Measurements from ENCODE around the gene SORCS2. TPM values are rescaled to one million over a fixed set of nuclear protein-coding genes. Genes with fewer than 3 reads are reported as not detected.

Gene SORCS2
- total and polyA plus RNA-seq, 2 of the 8 experiments (the other 6 are each of a cell fraction or from before 2014, with no cell fraction given): 0.36 to 1.8 TPM

DNA sequence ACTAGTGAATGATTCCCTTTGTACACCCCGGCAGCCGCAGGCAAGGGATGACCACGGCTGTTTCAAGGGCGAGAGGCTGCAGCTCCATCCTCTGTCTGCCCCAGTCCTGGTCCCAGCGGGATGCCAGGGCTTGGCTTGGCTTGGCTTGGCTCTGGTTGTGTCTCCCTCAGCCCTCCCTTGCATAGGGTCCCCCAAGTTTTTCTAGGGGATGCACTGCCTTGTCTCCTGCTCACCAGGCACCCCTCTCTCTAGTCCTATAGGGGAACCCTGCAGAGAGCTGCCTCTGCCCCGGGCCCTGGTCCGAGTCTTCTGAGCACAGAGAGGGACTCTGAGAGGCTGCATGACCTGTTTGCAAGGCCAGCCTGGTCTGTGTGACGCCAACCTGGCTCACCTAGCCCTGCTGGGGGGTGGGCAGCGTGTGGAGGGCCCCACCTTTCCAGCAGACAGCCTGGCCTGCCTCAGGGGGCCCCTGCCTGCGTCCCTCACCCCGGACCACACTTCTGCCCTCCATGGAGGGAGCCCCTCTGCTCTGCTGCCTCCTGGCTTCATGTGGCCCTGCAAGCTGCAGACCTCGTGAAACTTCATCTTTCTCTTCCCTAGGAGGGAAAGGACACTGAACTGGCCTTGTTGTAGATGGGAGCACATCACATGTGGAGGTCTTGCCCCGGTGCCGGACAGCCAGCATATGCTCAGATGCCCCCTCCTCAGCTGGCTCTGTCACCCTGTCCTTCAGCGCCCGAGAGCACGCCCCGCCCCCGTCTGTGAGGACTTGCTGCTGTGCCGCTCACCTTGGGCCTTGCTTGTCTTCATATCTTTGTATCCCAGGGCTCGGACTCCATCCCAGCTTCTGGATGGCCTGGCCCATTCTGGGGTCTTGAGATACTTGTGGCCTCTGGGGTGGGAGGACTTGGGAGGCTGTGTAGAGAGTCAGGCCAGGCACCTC lies 16.4 kb downstream of the SORCS2 start:
- Histone ChIP-seq H2BK5ac (ENCODE audit: low read depth, low read length) (peak overlapping the region; percentile 16; the same call in 1 of the 2 replicates), H4K20me1 (replicated peaks in 1 of 2; ENCODE audit: control insufficient read depth in 1 of 2, insufficient read depth in 2 of 2, low read length in 2 of 2) (peaks cover 0 to 3% of the 10 kb centered on the region in 2 experiments), H4K5ac (ENCODE audit: insufficient read length, low read depth, low read length) (no peak overlapping the region), H2BK20ac (ENCODE audit: low read length) (no peak overlapping the region), H3K23me2 (ENCODE audit: low read depth, low read length) (no peaks in the 10 kb centered on the region), H3K9ac (replicated peaks in 1 of 4; ENCODE audit: extremely low read depth in 1 of 4, low read depth in 3 of 4, low read length in 3 of 4) (no peak overlapping the region), H4K91ac (replicated peaks; ENCODE audit: insufficient read length, low read length) (no peak overlapping the region), H3K27me3 (replicated peaks in 1 of 4; ENCODE audit: control insufficient read depth in 3 of 4, extremely low read depth in 1 of 4, insufficient read depth in 3 of 4, low read length in 3 of 4) (no peaks in the 10 kb centered on the region), H2BK12ac (ENCODE audit: low read depth, low read length) (no peak overlapping the region), H3K56ac (replicated peaks; ENCODE audit: insufficient read length, low read depth, low read length) (no peak overlapping the region), H2AK5ac (ENCODE audit: low read depth, low read length) (no peak overlapping the region), H3K4me2 (ENCODE audit: insufficient read depth in 1 of 2, low read depth in 2 of 2, low read length in 2 of 2) (no peak overlapping the region), H3K4me1 (replicated peaks in 1 of 4; ENCODE audit: control insufficient read depth in 3 of 4, insufficient read depth in 4 of 4, low read length in 3 of 4) (peaks cover 0 to 5% (median under 1%) of the 10 kb centered on the region in 4 experiments; a peak in 3 of 7 replicates), H3K36me3 (ENCODE audit: control insufficient read depth in 2 of 4, insufficient read depth in 4 of 4, low read length in 3 of 4) (no peaks in the 10 kb centered on the region), H3K79me1 (ENCODE audit: low read depth, low read length) (no peaks in the 10 kb centered on the region), H3K4me3 (ENCODE audit: extremely low read depth in 1 of 4, insufficient read depth in 2 of 4, low read depth in 3 of 4, low read length in 4 of 4) (no peak overlapping the region), H2AFZ (ENCODE audit: low read length) (no peak overlapping the region), H3K79me2 (ENCODE audit: control insufficient read depth in 1 of 2, insufficient read depth in 2 of 2, low read length in 2 of 2) (no peaks in the 10 kb centered on the region), H4K8ac (ENCODE audit: extremely low read depth, insufficient read depth, low read length) (no peak overlapping the region), H3K9me3 (ENCODE audit: insufficient read depth in 2 of 2, low read depth in 1 of 2, low read length in 1 of 2) (no peaks in the 10 kb centered on the region), H3K14ac (ENCODE audit: insufficient read length) (no peak overlapping the region), H3K4ac (replicated peaks; ENCODE audit: insufficient read length, low read depth, low read length) (no peak overlapping the region), H3K18ac (ENCODE audit: extremely low read depth, low read length) (no peak overlapping the region), H3K23ac (ENCODE audit: insufficient read length) (no peak overlapping the region), H2BK15ac (ENCODE audit: low read length) (no peak overlapping the region), H3K27ac (ENCODE audit: low read depth, low read length) (no peak overlapping the region), H2BK120ac (replicated peaks; ENCODE audit: low read depth, low read length) (no peak overlapping the region)
- TF ChIP-seq FOSL1 (IDR thresholded peaks at IDR 0.05; ENCODE audit: insufficient read depth, low read depth, low read length) (no peak), CBX5 (IDR thresholded peaks at IDR 0.05; ENCODE audit: low read depth, low read length) (no peak), RNF2 (IDR thresholded peaks at IDR 0.05; ENCODE audit: borderline replicate concordance, low read depth, low read length, missing control alignments, poor library complexity, severe bottlenecking) (no peak), TEAD4 (IDR thresholded peaks at IDR 0.05; ENCODE audit: low read depth, low read length) (no peak), TCF12 (IDR thresholded peaks at IDR 0.05; ENCODE audit: low read depth, low read length) (no peak), KDM5A (IDR thresholded peaks at IDR 0.05; ENCODE audit: low read length) (no peak), TAF7 (optimal IDR thresholded peaks at IDR 0.05; ENCODE audit: borderline replicate concordance, low read depth, low read length) (no peak), SUZ12 (IDR thresholded peaks at IDR 0.05; ENCODE audit: low read length) (no peak), RXRA (IDR thresholded peaks at IDR 0.05; ENCODE audit: insufficient read depth, low read depth, low read length) (no peak)
- ChIA-PET POLR2A (ENCODE audit: partially characterized antibody) (interaction anchor here (1.1 kb wide), 1 partner anchor 12 kb away, joined by 3 read pairs; no protein-coding TSS in a partner anchor), CTCF (ENCODE audit: partially characterized antibody) (interaction anchor here (1.1 to 4.1 kb wide), 2 partner anchors 14 to 127 kb away, joined by 5 to 22 read pairs; no protein-coding TSS in a partner anchor)
- FAIRE-seq: no peak
- 93% methylated on average over 16 of the region's 21 CpGs; no CpG with 5 or more reads in 1 of the 2 experiments for WGBS, 2 experiments (ENCODE audit: extremely low coverage in 1 of 2, insufficient coverage in 1 of 2, insufficient read length in 1 of 2, insufficient replicate concordance in 2 of 2, low coverage in 1 of 2, low lambda C conversion rate in 2 of 2, missing lambda C conversion rate in 1 of 2)
- DNase-seq (ENCODE audit: low read depth in 1 of 2, low spot score in 2 of 2): no peak
